Anterior cingulate cortex (tissue), 58 donors: ENCODE measurements around the gene RNF4.

Experiments
- DNase-seq, 58 donors: peaks; one replicate each; lab custom pipeline; 2025; lab: John Stamatoyannopoulos, UW

RNF4 gene

GRCh38 chr4:2483237-2483636 is 14.3 kb downstream of the RNF4 start:
- no peak for DNase-seq

- DNase-seq = no peak
These were observed 15.3 kb downstream of the RNF4 start for GRCh38 chr4:2484185-2484584.

GRCh38 chr4:2484993-2485392 is 16.1 kb downstream of the RNF4 start:
- peak in 40 of 58 donors; percentile 3 to 65 (median 32) for DNase-seq

GRCh38 chr4:2485956-2486355 is 17.1 kb downstream of the RNF4 start:
- DNase-seq = no peak

GRCh38 chr4:2486981-2487380 is 18.1 kb downstream of the RNF4 start:
- DNase-seq = no peak

- no peak for DNase-seq
These were observed 18.7 kb downstream of the RNF4 start for GRCh38 chr4:2487632-2488031.

GRCh38 chr4:2489081-2489805 is 20.3 kb downstream of the RNF4 start:
- no peak for DNase-seq

GRCh38 chr4:2489841-2490552 is 21.1 kb downstream of the RNF4 start:
- DNase-seq = no peak

- DNase-seq = no peak
These were observed 24.1 kb downstream of the RNF4 start for GRCh38 chr4:2492970-2493369.

GRCh38 chr4:2494992-2495391 is 26.1 kb downstream of the RNF4 start:
- DNase-seq = no peak

- no peak for DNase-seq
These were observed 28.4 kb downstream of the RNF4 start for GRCh38 chr4:2497324-2497723.

- DNase-seq = peak in 3 of 58 donors; percentile 4 to 26 (median 13)
These were observed 29.0 kb downstream of the RNF4 start for GRCh38 chr4:2497931-2498330.

GRCh38 chr4:2500547-2500946 is 31.6 kb downstream of the RNF4 start:
- no peak for DNase-seq

GRCh38 chr4:2501034-2501594 is 32.2 kb downstream of the RNF4 start:
- no peak for DNase-seq

GRCh38 chr4:2503809-2504208 is 34.9 kb downstream of the RNF4 start:
- DNase-seq = no peak

- DNase-seq = no peak
These were observed 38.4 kb downstream of the RNF4 start for GRCh38 chr4:2507259-2507658.

- no peak for DNase-seq
These were observed 38.9 kb downstream of the RNF4 start for GRCh38 chr4:2507855-2508254.

- DNase-seq = peak in 2 of 58 donors; percentile 10 to 13
These were observed 41.7 kb downstream of the RNF4 start for GRCh38 chr4:2510351-2511259.

GRCh38 chr4:2511645-2512131 is 42.8 kb downstream of the RNF4 start:
- DNase-seq = peak in 6 of 58 donors; percentile 7 to 44 (median 25)

GRCh38 chr4:2512396-2513135 is 43.7 kb downstream of the RNF4 start:
- no peak for DNase-seq
